Stimulated activated CD4-positive, alpha-beta T cell treated with anti-CD3 and anti-CD28 coated beads, Interleukin-15, amount 100 ng/mL, for 48 hours (primary cell): Measurements from ENCODE around the gene SPEG.
A peak's percentile ranks its signal among the peaks of the same experiment; 100 is the strongest.

Experiments used
- DNase-seq, 2 donors: peaks; one replicate each; pipeline ENCODE4 v3.0.0-alpha.2; 2020; ENCODE audit warnings: low read depth in 2 of 2

The SPEG gene

GRCh38 chr2:219477815-219478214, 43.2 kb downstream of the SPEG start:
- no peak for DNase-seq

GRCh38 chr2:219478916-219479315, 44.3 kb downstream of the SPEG start:
- DNase-seq = no peak

- no peak for DNase-seq
These were observed 45.4 kb downstream of the SPEG start for GRCh38 chr2:219480004-219480403.

- no peak for DNase-seq
These were observed 48.2 kb downstream of the SPEG start for GRCh38 chr2:219482674-219483405.

GRCh38 chr2:219483451-219484342, 49.1 kb downstream of the SPEG start:
- DNase-seq = no peak

- DNase-seq = no peak
These were observed 49.9 kb downstream of the SPEG start for GRCh38 chr2:219484343-219485200.

- no peak for DNase-seq
These were observed 50.5 kb downstream of the SPEG start for GRCh38 chr2:219485201-219485580.

- no peak for DNase-seq
These were observed 51.8 kb downstream of the SPEG start for GRCh38 chr2:219486380-219486959.

GRCh38 chr2:219488149-219488843, 53.7 kb downstream of the SPEG start:
- no peak for DNase-seq

- DNase-seq = no peak
These were observed 54.2 kb downstream of the SPEG start for GRCh38 chr2:219488844-219489194.

- no peak for DNase-seq
These were observed 54.7 kb downstream of the SPEG start for GRCh38 chr2:219489315-219489714.

GRCh38 chr2:219490186-219490585, 55.5 kb downstream of the SPEG start:
- no peak for DNase-seq

GRCh38 chr2:219490600-219491130, 56.0 kb downstream of the SPEG start:
- DNase-seq = no peak

GRCh38 chr2:219491278-219491963, 56.8 kb downstream of the SPEG start:
- no peak for DNase-seq

GRCh38 chr2:219492575-219492974, 57.9 kb downstream of the SPEG start:
- no peak for DNase-seq

- DNase-seq = no peak
These were observed 58.4 kb downstream of the SPEG start for GRCh38 chr2:219493086-219493485.

GRCh38 chr2:219494952-219495530, 60.4 kb downstream of the SPEG start:
- no peak for DNase-seq

- peak; percentile 24 to 57 for DNase-seq
These were observed 61.0 kb downstream of the SPEG start for GRCh38 chr2:219495531-219496122.

- no peak for DNase-seq
These were observed 61.7 kb downstream of the SPEG start for GRCh38 chr2:219496247-219496824.
